ENCODE data around the gene GIGYF1. TPM values are rescaled to one million over a fixed set of nuclear protein-coding genes. Genes with fewer than 3 reads are reported as not detected.
A peak's percentile ranks its signal among the peaks of the same experiment; 100 is the strongest.

The GIGYF1 gene
- total RNA-seq, 1 donor from 2014 or later: 21.6 TPM

GRCh38 chr7:100640517-100641440, 53.3 kb downstream of the GIGYF1 start:
- ATAC-seq: peak; percentile 46
- no peak for DNase-seq (ENCODE audit: low spot score)

DNA sequence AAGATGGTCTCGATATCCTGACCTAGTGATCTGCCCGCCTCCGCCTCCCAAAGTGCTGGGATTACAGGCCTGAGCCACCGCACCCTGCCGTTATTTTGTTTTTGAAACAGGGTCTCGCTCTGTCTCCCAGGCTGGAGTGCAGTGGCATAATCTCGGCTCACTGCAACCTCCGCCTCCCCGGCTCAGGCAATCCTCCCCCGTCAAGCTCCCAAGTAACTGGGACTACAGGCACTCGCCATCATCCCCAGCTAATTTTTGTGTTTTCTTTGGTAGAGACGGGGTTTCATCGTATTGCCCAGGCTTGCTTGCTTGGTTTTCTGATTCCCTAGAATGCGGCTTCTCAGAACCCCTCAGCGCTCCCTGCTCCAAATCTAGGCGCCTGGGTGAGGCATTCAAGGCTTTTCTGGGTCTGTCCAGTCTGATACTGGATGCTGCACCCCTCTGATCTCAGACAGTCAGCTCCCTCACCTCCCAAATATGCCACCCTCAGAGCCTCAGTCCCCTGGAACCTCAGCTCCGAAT, 54.0 kb downstream of the GIGYF1 start:
- DNase-seq (ENCODE audit: low spot score) (no peak), ATAC-seq (no peak)

GRCh38 chr7:100632951-100633717, 60.9 kb downstream of the GIGYF1 start:
- DNase-seq (ENCODE audit: low spot score) (no peak), ATAC-seq (peak; percentile 9)

GRCh38 chr7:100630066-100630465, 64.0 kb downstream of the GIGYF1 start:
- DNase-seq (ENCODE audit: low spot score): no peak
- ATAC-seq: no peak

Other genes with a start within 250 kb of the GIGYF1 start
- not detected for gene SPACDR, start 230.0 kb downstream of the GIGYF1 start, total RNA-seq
- gene TSC22D4, start 215.0 kb downstream of the GIGYF1 start, total RNA-seq: 16.9 TPM
- 0.38 TPM for gene NYAP1, start 210.3 kb downstream of the GIGYF1 start, total RNA-seq
- gene AGFG2, start 155.0 kb downstream of the GIGYF1 start, total RNA-seq: 87.8 TPM
- 0.86 TPM for gene SAP25, start 120.3 kb downstream of the GIGYF1 start, total RNA-seq
- 31.6 TPM for gene LRCH4, start 108.1 kb downstream of the GIGYF1 start, total RNA-seq
- 1.0 TPM for gene FBXO24, start 107.9 kb downstream of the GIGYF1 start, total RNA-seq
- gene PCOLCE, start 91.9 kb downstream of the GIGYF1 start, total RNA-seq: 71.8 TPM
- gene MOSPD3, start 81.7 kb downstream of the GIGYF1 start, total RNA-seq: 20.3 TPM
- 689 TPM for gene TFR2, start 52.7 kb downstream of the GIGYF1 start, total RNA-seq
- not detected for gene ACTL6B, start 37.8 kb downstream of the GIGYF1 start, total RNA-seq
- 80.9 TPM for gene GNB2, start 20.5 kb downstream of the GIGYF1 start, total RNA-seq
- 28.5 TPM for gene POP7, start 11.9 kb upstream of the GIGYF1 start, total RNA-seq
- 6.4 TPM for gene EPO, start 26.2 kb upstream of the GIGYF1 start, total RNA-seq
- 0.03 TPM for gene ZAN, start 39.3 kb upstream of the GIGYF1 start, total RNA-seq
- 48.8 TPM for gene EPHB4, start 133.3 kb upstream of the GIGYF1 start, total RNA-seq
- gene SLC12A9, start 158.5 kb upstream of the GIGYF1 start, total RNA-seq: 10.1 TPM
- gene TRIP6, start 173.1 kb upstream of the GIGYF1 start, total RNA-seq: 24.6 TPM
- gene SRRT, start 180.9 kb upstream of the GIGYF1 start, total RNA-seq: 53.9 TPM
- 1.8 TPM for gene UFSP1, start 195.5 kb upstream of the GIGYF1 start, total RNA-seq
- gene ACHE, start 201.6 kb upstream of the GIGYF1 start, total RNA-seq: 0.48 TPM

Measured in left lobe of liver (tissue), 2 donors.